ENCODE results near the gene KIAA0232. TPM values are rescaled to one million over a fixed set of nuclear protein-coding genes. Genes with fewer than 3 reads are reported as not detected.

The KIAA0232 gene
- total and polyA plus RNA-seq, 2 of the 8 experiments (the other 6 are each of a cell fraction or from before 2014, with no cell fraction given): 5.6 to 23.3 TPM

- TF ChIP-seq CHD7 (IDR thresholded peaks at IDR 0.05; ENCODE audit: insufficient replicate concordance, low read length): no peak
Measured at GRCh38 chr4:6869944-6870343, 87.4 kb downstream of the KIAA0232 start (continued).

Measured in H1 (cell line).